Epithelial cell of alveolus of lung (primary cell): ENCODE data around the gene ANKRD34A. TPM values are rescaled to one million over a fixed set of nuclear protein-coding genes. Genes with fewer than 3 reads are reported as not detected.

Experiments
- total RNA-seq: library from RNA; depleted of rRNA; stranded (reverse); fragments of >200 nt; gene quantifications from 2 replicates; pipeline ENCODE4 v1.2.1, GENCODE V29; 2015

Gene ANKRD34A
- 0.24 and 1.0 TPM in 2 replicates for total RNA-seq

GRCh38 chr1:145964328-145965118 lies at the start of gene ANKRD34A, which contains the start of gene POLR3GL:
Gene ANKRD34A, minus strand, starts transcription at chr1:145964575. Its CDS starts 2,816 bp downstream, at chr1:145961759.
Gene POLR3GL, plus strand, starts transcription at chr1:145964690. Its CDS starts 10,176 bp downstream, at chr1:145974866.

DNA sequence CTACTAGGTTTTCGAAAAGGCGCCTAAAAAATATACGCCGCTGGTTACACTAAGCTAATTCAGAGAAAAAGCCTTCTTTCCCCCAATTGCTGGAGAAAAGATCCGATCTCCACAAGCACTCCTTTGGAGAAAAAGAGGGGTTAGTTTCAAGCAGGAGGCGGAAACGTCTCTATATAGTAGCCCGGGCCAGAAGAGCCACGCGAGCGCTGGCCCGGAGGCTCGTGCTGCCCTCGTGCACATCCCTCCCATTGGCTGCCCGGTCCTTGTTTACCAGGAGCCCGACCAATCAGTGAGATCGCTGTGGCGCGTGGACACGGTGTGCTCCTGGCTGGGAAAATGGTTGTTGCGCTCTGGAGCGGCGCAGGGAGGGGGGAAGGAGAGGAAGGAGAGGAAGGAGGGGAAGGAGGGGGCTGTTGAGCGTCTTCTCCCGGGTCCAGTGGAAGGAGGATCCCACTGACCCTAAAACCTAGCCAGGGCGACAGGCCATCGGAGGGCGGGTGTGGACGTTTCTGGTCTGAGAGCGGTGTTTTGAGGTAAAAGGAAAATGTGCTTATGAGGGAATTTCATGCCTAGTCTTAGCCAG lies 32.1 kb upstream of the ANKRD34A start, which contains the start of gene TXNIP:
TXNIP (minus strand) TSS at position 147 of the 583 bp plus-strand sequence. CDS start 313 bp downstream, outside the sequence.

DNA sequence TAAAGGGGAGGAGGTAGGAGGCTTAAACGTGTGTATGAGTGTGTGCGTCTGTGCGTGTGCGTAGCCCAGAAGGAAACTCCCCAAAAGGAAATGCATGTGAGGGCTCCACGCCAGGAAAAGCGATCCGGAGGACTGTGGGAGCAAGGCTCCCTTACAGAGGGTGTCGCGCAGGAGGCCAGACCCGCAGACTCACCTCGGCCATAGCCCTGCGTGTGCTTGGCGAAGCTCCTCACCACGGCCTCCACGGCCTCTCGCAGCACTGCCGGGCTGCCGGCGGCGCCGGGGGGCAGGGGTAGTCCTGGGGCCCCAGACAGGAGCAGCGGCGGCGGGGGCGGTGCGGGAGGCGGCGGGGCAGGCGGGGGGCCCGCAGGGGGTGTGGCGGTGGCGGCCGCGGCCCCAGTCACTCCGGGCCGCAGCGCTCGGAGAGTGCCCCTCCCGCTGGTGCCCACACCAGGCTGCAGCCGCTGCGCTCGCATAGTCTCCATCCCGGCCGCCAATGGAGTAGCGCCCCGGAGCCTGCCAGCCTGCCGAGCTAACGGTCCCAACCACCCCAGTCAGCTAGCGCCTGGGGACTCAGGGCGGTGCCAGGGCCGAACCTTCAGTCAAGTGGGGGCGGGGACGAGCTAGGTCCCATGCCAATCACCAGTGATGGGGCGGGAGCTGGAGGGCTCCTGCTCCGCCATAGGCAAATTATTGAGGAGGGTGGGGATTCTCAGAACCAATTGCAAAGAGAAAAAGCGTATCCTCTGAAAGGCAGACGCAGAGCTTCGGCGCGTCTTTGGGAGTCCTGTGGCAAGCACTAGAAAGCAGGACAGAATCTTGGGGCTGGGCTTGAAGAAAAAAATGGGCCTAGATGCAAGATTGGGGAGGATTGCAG lies 6.7 kb downstream of the ANKRD34A start, which contains the start of gene LIX1L:
LIX1L (minus strand) TSS at position 575 of the 877 bp plus-strand sequence; CDS start at position 485, 90 bp downstream.

GRCh38 chr1:145927063-145927886 lies 37.1 kb downstream of the ANKRD34A start, which contains the start of gene RBM8A:
Gene RBM8A, minus strand, starts transcription at chr1:145927484. Its CDS starts 58 bp downstream, at chr1:145927426.

DNA sequence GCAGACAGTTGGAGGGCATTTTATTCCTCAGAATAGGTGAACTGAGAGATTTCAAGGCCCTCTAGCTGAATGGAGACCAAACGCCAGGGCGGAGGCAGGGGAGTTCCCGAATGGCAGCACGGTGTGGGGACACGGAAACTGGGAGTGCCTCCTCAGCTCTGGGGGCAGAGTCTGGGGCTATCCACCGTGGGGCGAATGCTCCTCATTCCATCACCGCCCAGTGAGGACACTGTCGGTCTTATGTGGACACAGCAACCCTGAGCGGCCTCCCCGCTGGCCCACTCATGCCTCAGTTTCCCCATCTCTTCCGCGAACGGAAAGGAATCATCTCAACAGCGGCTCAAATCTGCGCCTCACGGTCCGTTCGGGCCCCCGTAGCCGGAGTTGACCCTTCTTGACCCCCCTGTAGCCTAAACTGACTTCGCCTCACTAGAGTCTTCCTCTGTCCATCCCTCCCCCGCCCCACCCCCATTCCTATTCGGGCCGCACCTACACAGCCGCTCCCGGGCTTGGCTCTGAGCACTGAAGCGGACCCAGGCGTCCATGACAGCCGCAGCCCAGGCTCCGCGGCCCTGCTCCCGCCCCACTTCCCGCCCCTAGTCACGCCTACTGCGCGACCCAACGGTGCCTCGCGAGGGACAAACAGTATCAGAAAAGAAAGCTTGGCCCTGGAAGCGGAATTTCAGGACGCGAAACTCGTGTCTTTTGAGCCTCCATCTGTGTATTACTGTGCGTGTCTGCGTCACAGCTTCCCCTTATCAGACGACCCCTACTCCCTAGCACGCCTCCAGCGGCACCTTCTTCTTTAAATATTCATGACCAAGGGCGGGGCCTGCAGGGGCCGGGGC lies 46.0 kb downstream of the ANKRD34A start, which contains the start of gene PEX11B:
PEX11B (minus strand) TSS at position 574 of the 848 bp plus-strand sequence; CDS start at position 545, 29 bp downstream.

Other genes starting within 250 kb of the ANKRD34A start
- gene CD160, start 245.1 kb downstream of the ANKRD34A start, total RNA-seq, result not detected in 2 replicates
- gene RNF115, start 140.5 kb downstream of the ANKRD34A start, total RNA-seq, result 5.6 and 6.9 TPM in 2 replicates
- 25.6 and 30.5 TPM in 2 replicates for gene POLR3C, start 140.4 kb downstream of the ANKRD34A start, total RNA-seq
- 0.32 and 5.2 TPM in 2 replicates for gene NUDT17, start 118.9 kb downstream of the ANKRD34A start, total RNA-seq
- 22.4 and 23.1 TPM in 2 replicates for gene PIAS3, start 105.5 kb downstream of the ANKRD34A start, total RNA-seq
- gene ANKRD35, start 78.7 kb downstream of the ANKRD34A start, total RNA-seq, result 1.8 and 8.8 TPM in 2 replicates
- 7.1 and 10.0 TPM in 2 replicates for gene ITGA10, start 54.5 kb downstream of the ANKRD34A start, total RNA-seq
- gene PEX11B, start 45.9 kb downstream of the ANKRD34A start, total RNA-seq, result 24.7 and 31.3 TPM in 2 replicates
- gene RBM8A, start 37.1 kb downstream of the ANKRD34A start, total RNA-seq, result 116 and 131 TPM in 2 replicates
- gene LIX1L, start 6.6 kb downstream of the ANKRD34A start, total RNA-seq, result 26.5 and 27.9 TPM in 2 replicates
- 15.3 and 15.8 TPM in 2 replicates for gene POLR3GL, start 115 bp upstream of the ANKRD34A start, total RNA-seq
- 61.0 and 776 TPM in 2 replicates for gene TXNIP, start 32.0 kb upstream of the ANKRD34A start, total RNA-seq
- gene HJV, start 57.2 kb upstream of the ANKRD34A start, total RNA-seq, result not detected in 2 replicates
- 0.96 and 1.0 TPM in 2 replicates for gene NBPF10, start 180.2 kb upstream of the ANKRD34A start, total RNA-seq